GM10248 (cell line): ENCODE data around the gene ECI2.
"Not testable (repeated sequence)": the region's sequence is repeated elsewhere in the genome, so short reads cannot be mapped to it uniquely, and the experiment has no call there.

Source experiments
- CTCF ChIA-PET: fragments of 300-600 bp; sonication (Branson Sonifier 250); formaldehyde crosslinking; extraction: SDS; loops from one replicate; lab custom pipeline; 2021; ENCODE audit warnings: antibody characterized with exemption; lab: Yijun Ruan, JAX
- POLR2A ChIA-PET: fragments of 350-650 bp; sonication (Branson Sonifier 250); formaldehyde crosslinking; extraction: SDS; loops from one replicate; lab custom pipeline; 2020; ENCODE audit warnings: antibody characterized with exemption; lab: Yijun Ruan, JAX
- DNase-seq: peaks from one replicate; pipeline ENCODE4 v3.0.0; 2012; ENCODE audit errors: extremely low spot score
- TF ChIP-seq, protein P1 (sequence below): IDR thresholded peaks from 2 replicates; pipeline ENCODE4 v1.5.1; 2012; ENCODE audit warnings: mild to moderate bottlenecking, low read depth; ENCODE audit errors: extremely low read depth, missing control alignments, control extremely low read depth

ECI2 gene

DNA sequence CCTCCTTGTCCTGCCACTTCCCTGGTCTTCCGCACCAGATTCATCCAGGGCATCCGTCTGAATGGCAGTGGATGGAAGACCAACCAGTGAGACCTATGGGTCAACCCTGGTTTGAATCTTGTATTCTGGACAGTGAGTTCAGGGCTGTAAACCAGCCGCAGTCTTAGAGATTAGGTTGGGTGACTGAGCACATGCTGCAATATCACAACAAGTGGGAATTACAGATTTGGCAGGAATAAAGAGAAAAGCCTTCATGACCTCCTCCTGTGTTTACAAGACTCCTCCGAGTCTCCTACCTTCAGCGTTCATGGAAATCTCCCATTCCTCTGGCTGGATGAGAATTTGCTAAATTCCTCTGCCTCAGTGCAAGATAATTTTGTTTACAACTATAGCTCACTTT is 9.9 kb downstream of the ECI2 start:
- no peak for DNase-seq
- CTCF ChIA-PET: interaction anchor here (1.2 to 1.5 kb wide), 2 partner anchors 15 to 30 kb away, joined by 3 read pairs; no protein-coding TSS in a partner anchor
- TF ChIP-seq, protein P1, sequence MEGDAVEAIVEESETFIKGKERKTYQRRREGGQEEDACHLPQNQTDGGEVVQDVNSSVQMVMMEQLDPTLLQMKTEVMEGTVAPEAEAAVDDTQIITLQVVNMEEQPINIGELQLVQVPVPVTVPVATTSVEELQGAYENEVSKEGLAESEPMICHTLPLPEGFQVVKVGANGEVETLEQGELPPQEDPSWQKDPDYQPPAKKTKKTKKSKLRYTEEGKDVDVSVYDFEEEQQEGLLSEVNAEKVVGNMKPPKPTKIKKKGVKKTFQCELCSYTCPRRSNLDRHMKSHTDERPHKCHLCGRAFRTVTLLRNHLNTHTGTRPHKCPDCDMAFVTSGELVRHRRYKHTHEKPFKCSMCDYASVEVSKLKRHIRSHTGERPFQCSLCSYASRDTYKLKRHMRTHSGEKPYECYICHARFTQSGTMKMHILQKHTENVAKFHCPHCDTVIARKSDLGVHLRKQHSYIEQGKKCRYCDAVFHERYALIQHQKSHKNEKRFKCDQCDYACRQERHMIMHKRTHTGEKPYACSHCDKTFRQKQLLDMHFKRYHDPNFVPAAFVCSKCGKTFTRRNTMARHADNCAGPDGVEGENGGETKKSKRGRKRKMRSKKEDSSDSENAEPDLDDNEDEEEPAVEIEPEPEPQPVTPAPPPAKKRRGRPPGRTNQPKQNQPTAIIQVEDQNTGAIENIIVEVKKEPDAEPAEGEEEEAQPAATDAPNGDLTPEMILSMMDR: no peak
- POLR2A ChIA-PET: no interaction called here

DNA sequence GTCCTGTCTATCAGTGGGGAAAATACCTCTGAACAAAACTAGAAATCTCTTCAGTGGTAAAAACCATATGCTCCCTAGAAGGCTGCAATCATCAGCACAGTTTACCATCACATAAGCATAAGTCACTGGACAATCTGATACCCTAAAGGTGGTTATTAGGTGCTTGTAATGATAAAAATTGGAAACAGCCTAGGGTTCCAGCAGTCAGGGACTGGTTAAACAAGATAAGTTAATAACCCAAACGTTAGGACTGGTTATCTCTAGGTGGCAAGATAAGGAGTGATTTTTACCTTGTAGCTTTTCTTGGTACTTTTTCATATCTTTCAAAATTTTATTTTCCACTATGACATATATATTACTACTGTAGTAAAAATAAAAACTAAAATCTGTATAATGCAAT is 11.0 kb downstream of the ECI2 start:
- no peak for DNase-seq
- ChIA-PET POLR2A (no interaction called here), CTCF (interaction anchor here (1.2 kb wide), 1 partner anchor 31 kb away, joined by 3 read pairs; no protein-coding TSS in a partner anchor)
- TF ChIP-seq, protein P1: no peak

DNA sequence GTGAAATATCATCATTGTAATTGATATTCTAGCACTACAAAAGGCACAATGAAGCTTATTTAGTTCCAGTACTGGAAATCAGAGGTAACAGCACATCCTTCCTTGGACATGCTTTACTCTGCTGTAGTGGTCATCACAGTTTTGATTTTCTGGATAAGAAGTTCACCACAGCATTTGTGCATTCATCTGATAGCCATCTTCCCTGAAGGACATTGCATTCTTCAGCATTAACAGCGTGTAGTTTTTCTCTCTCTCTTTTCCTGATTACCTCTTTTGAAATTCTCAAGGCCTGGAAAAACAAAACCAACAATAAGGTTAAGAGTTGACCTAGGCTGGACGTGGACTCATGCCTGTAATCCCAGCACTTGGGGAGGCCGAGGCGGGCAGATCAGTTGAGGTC is 19.6 kb downstream of the ECI2 start:
- TF ChIP-seq, protein P1: no peak
- ChIA-PET POLR2A (no interaction called here), CTCF (interaction anchor here (1.6 to 1.7 kb wide), 2 partner anchors 22 to 40 kb away, joined by 3 to 4 read pairs; no protein-coding TSS in a partner anchor)
- no peak for DNase-seq

DNA sequence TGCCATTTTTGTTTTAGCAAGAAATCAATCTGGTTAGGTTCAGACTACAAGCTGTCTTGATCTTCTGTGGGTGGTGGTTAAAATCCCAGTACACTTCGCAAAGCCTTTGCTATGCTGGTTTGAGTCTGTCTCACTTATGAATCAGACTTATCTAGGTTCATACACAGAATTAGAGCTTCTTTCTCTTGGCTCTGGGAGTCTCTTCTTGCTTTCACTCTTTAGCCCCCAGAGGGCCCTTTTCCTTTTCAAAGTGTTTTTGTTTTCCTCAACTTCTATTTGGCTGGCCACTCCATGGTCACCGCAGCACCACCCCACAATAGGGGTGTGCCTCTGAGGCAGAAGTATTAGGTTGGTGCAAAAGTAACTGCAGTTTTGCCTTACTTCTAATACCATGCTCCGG is 21.3 kb downstream of the ECI2 start:
- DNase-seq: no peak
- ChIA-PET POLR2A (no interaction called here), CTCF (no interaction called here)
- TF ChIP-seq, protein P1: no peak

DNA sequence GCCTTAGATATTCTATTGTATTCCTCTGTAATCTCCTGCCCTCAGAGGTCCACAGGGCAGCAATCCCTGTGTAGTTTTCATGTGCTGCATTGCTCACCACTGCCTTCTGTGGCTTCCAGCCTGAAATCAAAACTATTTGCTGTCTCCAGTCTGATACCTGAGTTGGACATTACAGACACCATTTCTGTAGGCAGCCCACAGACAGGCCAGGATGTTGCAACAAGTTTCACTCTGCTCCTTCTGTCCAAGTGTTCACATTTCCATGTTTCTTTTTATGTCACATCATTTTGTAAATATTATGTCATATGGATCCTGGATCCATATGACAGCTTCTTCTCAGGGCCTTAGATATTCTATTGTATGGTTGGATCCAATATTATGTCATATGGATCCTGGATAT is 21.7 kb downstream of the ECI2 start:
- ChIA-PET CTCF (no interaction called here), POLR2A (no interaction called here)
- DNase-seq: no peak
- TF ChIP-seq, protein P1: no peak

DNA sequence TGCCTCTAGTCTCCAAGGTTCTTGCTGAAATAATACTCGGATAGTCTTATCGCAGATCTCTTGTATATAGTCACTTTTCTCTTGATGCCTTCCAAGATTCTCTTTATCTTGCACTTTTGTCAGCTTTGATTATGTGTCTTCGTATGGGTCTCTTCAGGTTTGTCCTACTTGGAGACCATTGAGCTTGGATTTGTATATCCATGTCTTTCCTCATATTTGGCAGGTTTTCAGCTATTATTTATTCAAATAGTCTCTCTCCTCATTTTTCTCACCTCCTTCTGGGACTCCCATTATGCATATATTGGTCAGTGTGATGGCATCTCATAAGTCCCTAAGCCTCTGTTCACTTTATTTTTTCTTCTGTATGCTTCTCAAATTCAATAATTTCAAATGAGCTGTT is 23.0 kb downstream of the ECI2 start:
- TF ChIP-seq, protein P1: no peak
- no peak for DNase-seq
- ChIA-PET POLR2A (no interaction called here), CTCF (interaction anchor here (0.9 to 1.3 kb wide), 2 partner anchors 56 to 368 kb away, joined by 3 to 4 read pairs; no protein-coding TSS in a partner anchor)

DNA sequence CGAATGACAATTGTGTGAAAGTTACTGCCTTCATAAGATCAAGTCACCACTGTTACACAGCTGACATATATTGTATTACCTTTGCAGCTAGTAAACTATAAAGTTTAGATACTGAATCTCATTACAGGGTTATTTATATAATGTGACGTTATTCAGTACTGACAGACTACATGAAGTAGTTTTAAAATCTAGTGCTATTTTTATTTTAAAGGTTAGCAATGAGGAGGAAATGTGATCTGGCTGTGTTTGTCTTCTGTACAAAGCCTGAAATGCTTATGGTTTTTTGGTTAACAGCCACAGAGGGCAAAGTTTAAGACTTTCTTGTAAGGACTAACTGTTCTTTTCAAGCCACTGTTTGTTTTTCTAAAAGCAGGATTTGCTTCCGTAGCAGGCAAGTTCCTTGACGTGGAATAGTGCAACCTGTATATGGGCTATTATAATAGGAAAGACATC is 26.0 kb downstream of the ECI2 start:
- DNase-seq, POLR2A ChIA-PET, CTCF ChIA-PET: not testable (repeated sequence)
